Measurements from ENCODE around the gene HDAC11. TPM values are rescaled to one million over a fixed set of nuclear protein-coding genes. Genes with fewer than 3 reads are reported as not detected.

HDAC11 gene
- polyA plus RNA-seq, 2 of the 4 experiments (the other 2 are of a cell fraction) = 5.6 to 8.4 TPM

GRCh38 chr3:13532631-13533030, 52.5 kb downstream of the HDAC11 start:
- Histone ChIP-seq H3K27ac (no peak overlapping the region; a peak in 1 of 6 replicates), H3K9me3 (no peaks in the 10 kb centered on the region), H3K4me1 (peaks cover 19% of the 10 kb centered on the region), H3K4me3 (no peak overlapping the region), H3K4me2 (no peak overlapping the region)
- ATAC-seq (no peak), FAIRE-seq (no peak), DNase-seq (ENCODE audit: low read depth in 1 of 2, low spot score in 1 of 2) (no peak)
- POLR2A ChIA-PET = no interaction called here
- TF ChIP-seq HOXA7 (CRISPR knock-in tag; IDR thresholded peaks at IDR 0.05) = no peak
- TF ChIP-seq HEYL (CRISPR knock-in tag; IDR thresholded peaks at IDR 0.05) = no peak
- no peak for TF ChIP-seq FOSL2 (IDR thresholded peaks at IDR 0.05)
- no peak for TF ChIP-seq FOSL2 (CRISPR knock-in tag; IDR thresholded peaks at IDR 0.05)
- no peak for TF ChIP-seq MAZ (IDR thresholded peaks at IDR 0.05; ENCODE audit: borderline replicate concordance, low read depth, low read length)
- TF ChIP-seq FOSB (CRISPR knock-in tag; IDR thresholded peaks at IDR 0.05) = no peak
- no peak for TF ChIP-seq RCOR1 (IDR thresholded peaks at IDR 0.05; ENCODE audit: low read depth, low read length)
- TF ChIP-seq ZFP36 (IDR thresholded peaks at IDR 0.05; ENCODE audit: borderline replicate concordance, partially characterized antibody) = no peak
- TF ChIP-seq RARB (CRISPR knock-in tag; IDR thresholded peaks at IDR 0.05) = no peak
- TF ChIP-seq GATA3 (IDR thresholded peaks at IDR 0.05; ENCODE audit: borderline replicate concordance) = no peak
- TF ChIP-seq ATOH8 (CRISPR knock-in tag; IDR thresholded peaks at IDR 0.05; ENCODE audit: low read depth) = no peak
- no peak for TF ChIP-seq RFX5 (IDR thresholded peaks at IDR 0.05)
- no peak for TF ChIP-seq PHF8 (IDR thresholded peaks at IDR 0.05; ENCODE audit: borderline replicate concordance, low read depth)
- TF ChIP-seq CBX8 (IDR thresholded peaks at IDR 0.05) = no peak
- no peak for TF ChIP-seq JUN (IDR thresholded peaks at IDR 0.05)
- TF ChIP-seq RNF2 (IDR thresholded peaks at IDR 0.05; ENCODE audit: borderline replicate concordance, low read depth) = no peak
- TF ChIP-seq CHD2 (IDR thresholded peaks at IDR 0.05; ENCODE audit: low read length, partially characterized antibody) = no peak
- TF ChIP-seq NFE2L2 (conservative IDR thresholded peaks at IDR 0.05; ENCODE audit: low read length) = no peak
- CTCF ChIA-PET = interaction anchor here (1.1 kb wide), 2 partner anchors 13 to 33 kb away, joined by 4 to 6 read pairs; no protein-coding TSS in a partner anchor
- WGBS (ENCODE audit: missing lambda C conversion rate) = 81% methylated on average over 5 of the region's 5 CpGs

GRCh38 chr3:13533885-13534301, 53.8 kb downstream of the HDAC11 start:
- peak overlapping the region in 1 of 2 experiments; percentile 36; a peak in 1 of 6 replicates for H3K27ac ChIP-seq
- H3K4me1 ChIP-seq = peaks cover 32% of the 10 kb centered on the region
- POLR2A ChIA-PET = no interaction called here
- no peak overlapping the region for H3K4me3 ChIP-seq
- CTCF ChIA-PET = interaction anchor here (1.0 to 2.7 kb wide), 8 partner anchors 8 to 125 kb away, joined by 3 to 14 read pairs (median 4); no protein-coding TSS in a partner anchor
- WGBS (ENCODE audit: missing lambda C conversion rate) = 84% methylated on average over 7 of the region's 8 CpGs
- no peak for ATAC-seq
- no peaks in the 10 kb centered on the region for H3K9me3 ChIP-seq
- DNase-seq (ENCODE audit: low read depth in 1 of 2, low spot score in 1 of 2) = no peak
- FAIRE-seq = no peak
- no peak for TF ChIP-seq BHLHE40 (IDR thresholded peaks at IDR 0.05; ENCODE audit: low read depth, low read length)
- TF ChIP-seq PHF8 (IDR thresholded peaks at IDR 0.05; ENCODE audit: borderline replicate concordance, low read depth) = no peak
- no peak for TF ChIP-seq CEBPB (IDR thresholded peaks at IDR 0.05)
- TF ChIP-seq NPAS2 (CRISPR knock-in tag; IDR thresholded peaks at IDR 0.05; ENCODE audit: borderline replicate concordance) = no peak
- TF ChIP-seq HOXB13 (CRISPR knock-in tag; IDR thresholded peaks at IDR 0.05; ENCODE audit: low read depth) = no peak
- TF ChIP-seq CBX8 (IDR thresholded peaks at IDR 0.05) = no peak
- no peak for TF ChIP-seq ZC3H11A (IDR thresholded peaks at IDR 0.05)
- no peak for TF ChIP-seq ZNF302 (CRISPR knock-in tag; IDR thresholded peaks at IDR 0.05)
- no peak for TF ChIP-seq KDM1A (IDR thresholded peaks at IDR 0.05; ENCODE audit: low read depth)
- no peak for TF ChIP-seq CHD2 (IDR thresholded peaks at IDR 0.05; ENCODE audit: low read length, partially characterized antibody)
- TF ChIP-seq EP300 (IDR thresholded peaks at IDR 0.05) = no peak
- no peak for TF ChIP-seq JUNB (IDR thresholded peaks at IDR 0.05)
- TF ChIP-seq MAZ (IDR thresholded peaks at IDR 0.05; ENCODE audit: borderline replicate concordance, low read depth, low read length) = no peak
- TF ChIP-seq TP53 (CRISPR knock-in tag; IDR thresholded peaks at IDR 0.05) = no peak
- TF ChIP-seq SREBF2 (IDR thresholded peaks at IDR 0.05) = no peak
- TF ChIP-seq BCL3 (IDR thresholded peaks at IDR 0.05) = no peak
- no peak for TF ChIP-seq USF2 (IDR thresholded peaks at IDR 0.05)
- TF ChIP-seq NR3C1 (IDR thresholded peaks at IDR 0.05) = no peak
- TF ChIP-seq MAFK (IDR thresholded peaks at IDR 0.05; ENCODE audit: partially characterized antibody) = no peak
- TF ChIP-seq FOSL2 (IDR thresholded peaks at IDR 0.05) = no peak
- no peak for TF ChIP-seq FOSL2 (CRISPR knock-in tag; IDR thresholded peaks at IDR 0.05)
- H3K4me2 ChIP-seq = no peak overlapping the region

Measured in A549 (cell line).